Body of pancreas (tissue), 4 donors: ENCODE measurements around the gene ARHGDIA.

Experiments used
- CTCF ChIP-seq, 7 experiments: fragments of 450-650 bp in 4 of 7; fragments of 200-600 bp in 3 of 7; sonication (generic) in 3 of 7; IDR thresholded peaks; one replicate each; pipeline ENCODE4 v1.5.1; 2016 to 2019; ENCODE audit warnings: antibody characterized with exemption in 7 of 7
- POLR2A ChIP-seq, 3 donors: fragments of 450-650 bp; IDR thresholded peaks; one replicate each; pipeline ENCODE4 v1.6.1; 2016; ENCODE audit warnings: antibody characterized with exemption in 3 of 3, mild to moderate bottlenecking in 2 of 3

DNA sequence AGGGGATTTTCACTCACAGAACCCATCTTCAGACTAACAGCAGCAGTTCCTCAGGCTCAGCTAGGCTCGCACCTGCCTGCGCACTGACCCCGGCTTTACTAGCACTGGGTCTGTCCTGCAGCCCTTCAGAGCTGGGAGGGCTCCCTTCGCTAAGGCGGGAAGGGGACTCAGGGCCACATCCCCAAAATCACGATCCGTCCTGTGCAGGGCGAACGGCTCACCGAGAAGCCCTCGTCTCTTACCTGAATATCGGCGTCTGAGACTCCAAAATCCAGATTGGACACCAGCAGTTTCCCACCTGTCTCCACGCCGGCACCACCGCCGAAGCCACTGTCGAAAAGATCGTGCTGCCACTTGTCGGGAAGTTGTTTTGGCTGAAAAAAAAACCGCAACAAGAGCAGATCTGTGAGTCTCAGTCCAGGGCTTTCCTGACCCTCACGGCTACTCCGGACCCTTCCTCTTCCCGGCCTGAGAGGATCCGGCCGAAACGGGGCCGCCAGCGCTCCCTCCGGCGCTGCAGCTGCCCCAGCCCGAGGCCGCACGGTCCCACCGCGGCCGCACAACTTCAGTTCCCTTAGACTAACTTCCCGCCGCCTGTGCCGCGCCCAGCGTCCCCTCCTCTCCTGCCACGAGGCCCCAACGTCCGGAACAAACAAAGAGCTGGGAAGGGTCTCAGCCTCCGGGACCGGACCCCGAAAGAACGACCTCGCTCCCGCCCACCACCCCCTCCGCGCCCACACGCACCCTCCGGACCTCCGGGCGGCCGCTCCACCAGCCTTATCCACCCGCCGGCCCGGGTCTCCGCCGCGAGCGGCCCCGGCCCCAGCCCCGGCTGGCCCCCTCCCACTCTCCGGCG, 19.5 kb upstream of the ARHGDIA start:
- TF ChIP-seq CTCF (IDR thresholded peaks at IDR 0.05) (no peak), POLR2A (IDR thresholded peaks at IDR 0.05) (no peak)
